DOHH2 (cell line): ENCODE measurements around the gene SLC48A1.

Source experiments
- H3F3A ChIP-seq: fragments of 200-600 bp; sonication (generic), shearing (Covaris generic); 2 replicates; pipeline ENCODE4 v1.6.0; 2016; ENCODE audit warnings: antibody characterized with exemption, mild to moderate bottlenecking; ENCODE audit not compliant: control insufficient read depth, insufficient read depth
- H3K27ac ChIP-seq: fragments of 200-600 bp; sonication (generic); 2 replicates; pipeline ENCODE4 v1.5.1; 2014; ENCODE audit warnings: low read depth, mild to moderate bottlenecking, low read length, moderate library complexity
- H3K27me3 ChIP-seq: fragments of 200-600 bp; sonication (generic); 2 replicates; pipeline ENCODE4 v1.6.1; 2014; ENCODE audit warnings: mild to moderate bottlenecking, low read length, mixed read lengths; ENCODE audit not compliant: control insufficient read depth
- H3K36me3 ChIP-seq: fragments of 200-600 bp; sonication (generic); 2 replicates; pipeline ENCODE4 v1.6.1; 2014; ENCODE audit warnings: mild to moderate bottlenecking, low read length, moderate library complexity, mixed read lengths; ENCODE audit not compliant: control insufficient read depth
- H3K4me1 ChIP-seq: fragments of 200-600 bp; sonication (generic); 2 replicates; pipeline ENCODE4 v1.6.1; 2014; ENCODE audit warnings: mild to moderate bottlenecking, low read length, mixed read lengths; ENCODE audit not compliant: control insufficient read depth
- H3K4me2 ChIP-seq: fragments of 200-600 bp; sonication (generic); 2 replicates; pipeline ENCODE4 v1.6.0; 2014; ENCODE audit warnings: mild to moderate bottlenecking, low read length, moderate library complexity
- H3K4me3 ChIP-seq: fragments of 200-600 bp; sonication (generic); 2 replicates; pipeline ENCODE4 v1.5.1; 2014; ENCODE audit warnings: mild to moderate bottlenecking, low read length, mixed read lengths
- H3K79me2 ChIP-seq: fragments of 200-600 bp; sonication (generic); 2 replicates; pipeline ENCODE4 v1.6.1; 2014; ENCODE audit warnings: mild to moderate bottlenecking, low read length, mixed read lengths; ENCODE audit not compliant: control insufficient read depth
- H3K9me2 ChIP-seq: fragments of 200-600 bp; sonication (generic); replicated peaks from 2 replicates; pipeline ENCODE4 v1.6.1; 2014; ENCODE audit warnings: mild to moderate bottlenecking, low read length, mixed read lengths; ENCODE audit not compliant: control insufficient read depth
- H3K9me3 ChIP-seq: fragments of 200-600 bp; sonication (generic); 2 replicates; pipeline ENCODE4 v1.6.1; 2014; ENCODE audit warnings: antibody characterized with exemption, low read length, mixed read lengths; ENCODE audit not compliant: control insufficient read depth, insufficient read depth
- H4K20me1 ChIP-seq: fragments of 200-600 bp; sonication (generic); 2 replicates; pipeline ENCODE4 v1.6.0; 2014; ENCODE audit warnings: low read depth, mild to moderate bottlenecking, antibody characterized with exemption, low read length, moderate library complexity; ENCODE audit not compliant: control insufficient read depth, insufficient read depth
- EZH2phosphoT487 ChIP-seq: fragments of 200-600 bp; sonication (generic); IDR thresholded peaks from 2 replicates; pipeline ENCODE4 v1.6.1; 2017; ENCODE audit warnings: borderline replicate concordance, mild to moderate bottlenecking, antibody characterized with exemption, low read length, moderate library complexity, mixed read lengths
- TF ChIP-seq, protein P1 (sequence below): fragments of 200-600 bp; sonication (generic); IDR thresholded peaks from one replicate; pipeline ENCODE4 v1.5.1; 2014; ENCODE audit warnings: antibody characterized with exemption, mild to moderate bottlenecking, low read depth, low read length; ENCODE audit not compliant: poor library complexity, severe bottlenecking

SLC48A1 gene

DNA sequence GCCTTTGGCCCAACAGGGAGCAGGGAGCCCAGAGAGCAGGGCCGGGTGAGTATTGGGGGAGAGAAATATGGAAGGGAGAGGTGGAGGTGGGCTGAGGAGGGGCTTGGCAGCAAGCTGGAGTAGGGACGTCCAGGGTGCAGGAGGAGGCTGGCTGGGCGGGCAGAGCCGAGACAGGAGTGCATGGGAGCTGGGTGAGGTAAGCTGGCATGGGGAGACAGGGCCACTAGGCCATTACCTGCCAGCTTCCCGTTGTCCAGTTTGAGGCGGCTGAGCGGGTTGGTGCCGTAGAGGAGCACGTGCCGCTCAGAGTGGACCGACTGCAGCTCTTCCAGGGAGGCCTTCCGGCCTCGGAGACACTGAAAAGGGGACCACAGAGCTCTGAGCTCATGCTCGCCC is 18.3 kb downstream of the SLC48A1 start:
- TF ChIP-seq EZH2phosphoT487, result no peak
- TF ChIP-seq, protein P1, sequence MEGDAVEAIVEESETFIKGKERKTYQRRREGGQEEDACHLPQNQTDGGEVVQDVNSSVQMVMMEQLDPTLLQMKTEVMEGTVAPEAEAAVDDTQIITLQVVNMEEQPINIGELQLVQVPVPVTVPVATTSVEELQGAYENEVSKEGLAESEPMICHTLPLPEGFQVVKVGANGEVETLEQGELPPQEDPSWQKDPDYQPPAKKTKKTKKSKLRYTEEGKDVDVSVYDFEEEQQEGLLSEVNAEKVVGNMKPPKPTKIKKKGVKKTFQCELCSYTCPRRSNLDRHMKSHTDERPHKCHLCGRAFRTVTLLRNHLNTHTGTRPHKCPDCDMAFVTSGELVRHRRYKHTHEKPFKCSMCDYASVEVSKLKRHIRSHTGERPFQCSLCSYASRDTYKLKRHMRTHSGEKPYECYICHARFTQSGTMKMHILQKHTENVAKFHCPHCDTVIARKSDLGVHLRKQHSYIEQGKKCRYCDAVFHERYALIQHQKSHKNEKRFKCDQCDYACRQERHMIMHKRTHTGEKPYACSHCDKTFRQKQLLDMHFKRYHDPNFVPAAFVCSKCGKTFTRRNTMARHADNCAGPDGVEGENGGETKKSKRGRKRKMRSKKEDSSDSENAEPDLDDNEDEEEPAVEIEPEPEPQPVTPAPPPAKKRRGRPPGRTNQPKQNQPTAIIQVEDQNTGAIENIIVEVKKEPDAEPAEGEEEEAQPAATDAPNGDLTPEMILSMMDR, result no peak
- Histone ChIP-seq H3K4me3 (no peak overlapping the region), H3K36me3 (peaks cover 97% of the 10 kb centered on the region), H3K27ac (no peak overlapping the region), H4K20me1 (no peaks in the 10 kb centered on the region), H3K79me2 (no peaks in the 10 kb centered on the region), H3K4me2 (no peak overlapping the region), H3K9me3 (no peaks in the 10 kb centered on the region), H3K9me2 (no peaks in the 10 kb centered on the region), H3K27me3 (no peaks in the 10 kb centered on the region), H3F3A (no peaks in the 10 kb centered on the region), H3K4me1 (no peaks in the 10 kb centered on the region)

DNA sequence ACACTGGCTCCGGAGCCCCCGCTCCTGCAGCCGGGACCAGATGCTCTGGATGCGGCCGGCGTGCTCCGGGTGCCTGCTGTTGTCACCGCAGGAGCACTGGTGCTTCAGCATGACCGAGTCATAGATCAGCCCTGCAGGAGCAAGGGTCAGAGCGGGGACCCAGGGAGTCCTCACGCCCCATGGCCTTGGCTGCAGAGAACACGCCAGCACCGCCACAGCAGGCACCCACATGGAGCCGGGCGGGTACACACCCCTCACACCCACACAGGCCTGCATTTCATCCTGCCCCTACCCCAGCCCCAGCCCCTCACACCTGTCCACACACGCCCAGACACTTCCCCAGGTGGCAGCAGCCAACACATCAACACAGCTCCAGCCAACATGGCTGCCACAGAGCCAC is 18.8 kb downstream of the SLC48A1 start:
- Histone ChIP-seq H3K27me3 (no peaks in the 10 kb centered on the region), H3K36me3 (peaks cover 96% of the 10 kb centered on the region), H3K4me3 (no peak overlapping the region), H3F3A (no peaks in the 10 kb centered on the region), H4K20me1 (no peaks in the 10 kb centered on the region), H3K4me1 (no peaks in the 10 kb centered on the region), H3K79me2 (0 out of 2 replicates have a peak, but pooled peaks cover 2% of the 10 kb centered on the region), H3K9me2 (no peaks in the 10 kb centered on the region), H3K27ac (no peak overlapping the region), H3K4me2 (no peak overlapping the region), H3K9me3 (no peaks in the 10 kb centered on the region)
- no peak for TF ChIP-seq EZH2phosphoT487
- TF ChIP-seq, protein P1, result no peak

DNA sequence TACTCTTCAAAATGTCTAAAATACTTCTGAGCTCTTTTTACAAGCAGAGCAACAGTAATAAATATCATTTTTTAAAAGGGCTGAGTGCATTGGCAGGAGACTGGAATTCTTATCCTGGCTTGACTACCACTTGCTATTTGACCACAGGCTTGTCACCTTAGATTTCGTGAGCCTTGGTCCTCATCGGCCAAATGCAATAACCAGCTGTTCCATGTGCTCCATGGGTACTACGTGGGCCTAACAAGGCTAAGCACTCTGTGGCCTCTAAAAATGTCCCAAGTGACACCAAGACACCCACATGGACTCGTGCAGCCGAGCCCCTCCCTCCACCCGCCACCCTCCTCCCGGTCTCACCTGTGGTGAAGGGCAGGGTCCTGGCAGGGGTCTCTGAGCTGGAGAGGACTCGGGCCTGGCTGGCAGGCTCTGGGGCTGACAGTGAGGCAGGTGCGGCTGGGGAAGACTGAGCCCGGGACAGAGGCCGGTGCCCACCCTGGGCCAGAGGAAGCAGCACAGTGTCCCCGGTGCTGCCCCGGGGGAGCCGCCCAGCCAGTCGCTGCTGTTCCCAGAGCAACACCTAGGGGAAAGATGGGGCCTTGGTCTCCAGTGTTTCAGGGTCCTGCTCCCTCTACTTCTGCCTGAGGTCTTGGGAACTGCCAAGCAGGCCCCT is 20.1 kb downstream of the SLC48A1 start:
- no peaks in the 10 kb centered on the region for H3K27me3 ChIP-seq
- no peaks in the 10 kb centered on the region for H4K20me1 ChIP-seq
- H3K4me3 ChIP-seq, result no peak overlapping the region
- H3K79me2 ChIP-seq, result 0 out of 2 replicates have a peak, but pooled peaks cover 2% of the 10 kb centered on the region
- TF ChIP-seq EZH2phosphoT487, result no peak
- H3K4me2 ChIP-seq, result no peak overlapping the region
- no peaks in the 10 kb centered on the region for H3K9me3 ChIP-seq
- H3K4me1 ChIP-seq, result no peaks in the 10 kb centered on the region
- H3K27ac ChIP-seq, result no peak overlapping the region
- H3F3A ChIP-seq, result no peaks in the 10 kb centered on the region
- H3K9me2 ChIP-seq, result no peaks in the 10 kb centered on the region
- peaks cover 95% of the 10 kb centered on the region for H3K36me3 ChIP-seq

DNA sequence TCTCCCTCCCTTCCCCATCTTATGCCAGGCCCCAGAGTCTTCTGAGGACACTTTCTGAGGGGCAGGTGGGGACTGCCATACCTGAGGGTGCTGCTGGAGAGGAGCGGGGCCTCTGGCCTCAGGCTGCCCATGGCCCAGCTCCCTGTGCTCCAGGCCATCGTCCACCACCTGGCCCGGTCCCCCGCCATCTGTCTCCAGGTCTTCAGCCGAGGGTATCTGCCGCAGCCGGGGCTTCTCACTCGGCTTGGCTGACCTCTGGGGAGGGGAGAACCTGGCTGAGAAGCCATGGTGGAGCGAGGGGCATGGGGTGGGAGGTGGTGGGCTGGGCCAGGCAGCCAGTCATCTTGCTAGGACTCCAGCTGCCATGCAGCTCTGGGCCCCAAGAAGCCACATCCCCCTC is 21.6 kb downstream of the SLC48A1 start:
- Histone ChIP-seq H3K4me1 (peaks cover 2% of the 10 kb centered on the region), H3K27ac (no peak overlapping the region), H4K20me1 (peaks cover 4% of the 10 kb centered on the region; the same call in 1 of the 2 replicates), H3K9me2 (no peaks in the 10 kb centered on the region), H3K27me3 (no peaks in the 10 kb centered on the region), H3K4me2 (no peak overlapping the region), H3F3A (no peaks in the 10 kb centered on the region), H3K79me2 (peaks cover 16% of the 10 kb centered on the region), H3K4me3 (no peak overlapping the region), H3K36me3 (peaks cover 95% of the 10 kb centered on the region), H3K9me3 (no peaks in the 10 kb centered on the region)
- TF ChIP-seq EZH2phosphoT487, result no peak
- TF ChIP-seq, protein P1, result no peak
